ENCODE data around the gene LTBP2.

DNA sequence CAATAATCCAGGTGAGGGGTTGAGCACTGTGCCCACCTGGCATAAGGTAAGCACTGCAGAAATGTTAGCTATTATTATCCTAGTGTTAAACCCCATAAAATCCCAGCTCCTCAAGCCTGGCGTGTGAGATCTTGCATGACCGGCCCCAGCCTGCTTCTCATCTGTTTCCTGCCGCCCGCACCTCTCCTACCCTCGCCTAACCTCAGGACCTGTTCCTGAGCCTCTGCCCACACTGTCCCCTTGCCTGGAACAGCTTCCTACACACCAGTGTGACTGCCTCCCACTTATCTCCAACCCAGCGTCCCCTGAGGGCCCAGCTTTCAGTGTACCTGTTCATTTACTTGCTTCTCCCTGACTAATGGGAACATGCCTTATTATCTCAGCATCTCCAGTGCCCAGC lies 93.8 kb downstream of the LTBP2 start:
- no peak for TF ChIP-seq EZH2 (IDR thresholded peaks at IDR 0.05; ENCODE audit: insufficient read depth, poor library complexity, severe bottlenecking)
- TF ChIP-seq EZH2phosphoT487 (IDR thresholded peaks at IDR 0.05; ENCODE audit: insufficient read depth, low read depth), result no peak
